ENCODE data around the gene RAE1.
A peak's percentile ranks its signal among the peaks of the same experiment; 100 is the strongest.

Gene RAE1

DNA sequence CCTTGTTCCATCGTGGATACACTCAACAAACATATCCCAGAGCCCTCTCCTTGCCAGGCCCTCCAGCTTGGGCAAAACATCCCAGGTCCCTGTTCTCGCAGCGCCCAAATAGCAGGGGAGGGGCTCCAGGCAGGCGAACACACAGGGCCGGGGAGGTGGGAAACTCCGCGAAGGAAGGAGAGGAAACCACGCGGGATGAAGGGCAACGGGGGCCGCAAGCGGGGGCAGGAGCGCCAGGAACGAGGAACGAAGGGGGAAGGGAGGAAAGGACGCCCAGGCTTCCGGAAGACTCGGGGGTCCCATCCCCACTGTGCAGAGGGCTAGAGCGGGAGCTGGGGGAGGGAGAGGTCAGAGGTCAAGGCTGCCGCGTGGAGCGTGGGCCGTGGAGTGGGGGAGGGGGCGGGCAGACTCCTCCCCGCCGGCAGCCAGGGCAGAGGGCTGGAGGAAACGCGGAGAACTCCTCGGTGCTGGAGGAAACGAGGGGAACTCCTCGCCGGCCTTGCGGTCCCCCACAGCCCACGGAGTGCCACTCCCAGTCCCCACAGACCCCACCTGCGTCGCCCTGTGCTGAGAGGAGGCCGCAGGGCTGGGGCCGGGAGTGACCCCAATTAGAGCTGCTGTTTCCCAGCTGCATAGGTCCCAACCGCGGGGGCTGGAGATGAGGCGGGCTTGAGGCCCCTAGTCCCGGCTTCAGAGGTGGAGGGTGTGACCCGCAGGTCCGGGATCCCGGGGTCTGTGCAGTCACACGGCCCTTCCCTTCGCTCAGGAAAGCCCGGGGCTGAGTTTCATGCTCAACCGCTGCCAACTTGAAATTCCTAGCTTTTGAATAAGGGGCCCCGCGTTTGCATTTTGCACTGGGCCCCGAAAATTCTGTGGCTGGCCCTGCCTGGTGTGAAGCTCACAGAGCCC lies 38.9 kb downstream of the RAE1 start:
- DNase-seq, result peak; percentile 76 to 77

- DNase-seq, result peak; percentile 70 to 75
Observed at GRCh38 chr20:57390604-57391438, 39.8 kb downstream of the RAE1 start, which contains the start of gene RBM38. Gene RBM38, plus strand, starts transcription at chr20:57391396. Its CDS starts 186 bp downstream, at chr20:57391582.

- peak; percentile 30 to 38 for DNase-seq
Observed at GRCh38 chr20:57391439-57392301, 40.6 kb downstream of the RAE1 start.

DNA sequence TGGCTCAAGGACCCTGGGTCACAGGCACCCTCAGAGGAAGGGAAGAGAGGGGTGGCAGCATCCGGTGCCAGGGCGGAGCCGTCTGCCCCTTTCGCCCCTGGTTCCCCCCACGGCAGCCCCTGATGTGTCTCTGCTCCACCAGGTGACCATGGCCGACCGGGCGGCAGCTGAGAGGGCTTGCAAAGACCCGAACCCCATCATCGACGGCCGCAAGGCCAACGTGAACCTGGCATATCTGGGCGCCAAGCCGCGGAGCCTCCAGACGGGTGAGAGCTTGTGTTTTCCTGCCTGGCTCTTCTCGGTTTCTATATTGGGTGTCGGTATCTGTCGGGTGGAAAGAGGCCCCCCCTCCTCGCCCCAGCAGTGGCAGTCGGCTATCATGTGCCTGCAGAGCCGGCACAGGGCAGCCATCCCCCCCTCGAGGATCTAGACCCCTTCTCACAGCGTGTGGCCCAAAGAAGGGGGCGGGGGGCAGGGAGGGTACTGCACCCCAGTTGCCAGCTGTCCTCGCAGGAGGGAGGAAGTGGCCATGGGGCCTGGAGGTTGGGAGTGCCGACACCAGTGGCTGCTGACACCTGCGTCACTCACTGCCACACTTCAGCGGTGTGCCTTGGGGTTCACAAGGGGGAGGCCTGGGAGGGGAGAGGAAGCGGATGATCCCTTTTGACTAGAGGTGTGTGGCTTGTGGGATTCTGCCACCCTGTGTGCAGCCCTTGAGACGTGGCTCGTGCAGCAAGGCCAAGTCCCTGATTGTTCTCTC lies 41.6 kb downstream of the RAE1 start:
- DNase-seq, result peak; percentile 87 to 89

DNA sequence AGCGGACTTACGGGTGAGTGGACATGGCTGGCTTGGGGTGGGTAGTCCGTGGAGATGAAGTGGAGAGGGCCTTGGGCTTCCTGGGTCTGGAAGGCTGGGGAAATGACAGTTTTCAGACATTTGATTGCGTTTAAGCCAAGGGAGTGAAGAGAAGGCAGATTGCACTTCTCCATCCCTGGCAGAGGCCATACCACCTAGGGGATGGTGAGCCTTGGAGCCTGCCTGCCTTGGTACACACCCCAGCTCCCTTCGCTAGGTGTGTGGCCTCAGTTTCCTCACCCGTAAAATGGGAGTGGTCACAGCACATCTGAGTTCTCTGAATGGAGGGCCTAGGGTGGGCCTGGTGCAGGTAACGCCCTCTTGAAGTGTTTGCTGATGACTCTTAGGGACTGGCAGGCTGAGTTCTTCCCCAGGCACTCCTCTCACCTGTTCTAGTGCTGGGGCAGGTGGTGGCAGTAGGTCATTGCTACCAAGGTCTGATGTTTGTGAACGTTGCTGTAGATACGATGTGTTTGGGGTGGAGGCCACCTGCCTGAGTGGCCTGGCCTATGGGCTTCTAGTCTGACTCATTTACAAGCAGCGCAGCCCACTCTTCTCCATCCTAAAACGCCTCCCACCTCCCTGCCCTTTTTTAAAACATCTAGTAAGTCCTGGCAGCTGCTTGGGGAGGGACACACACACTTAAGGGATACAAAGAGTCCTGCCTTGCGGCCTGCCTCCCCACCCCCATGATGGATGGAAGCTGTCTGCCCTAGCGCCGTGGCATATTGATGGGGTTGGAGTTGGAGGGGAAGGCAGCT lies 42.5 kb downstream of the RAE1 start:
- DNase-seq, result peak in 1 of 2 donors; percentile 23

- no peak for DNase-seq
Observed at GRCh38 chr20:57394121-57395082, 43.3 kb downstream of the RAE1 start.

DNA sequence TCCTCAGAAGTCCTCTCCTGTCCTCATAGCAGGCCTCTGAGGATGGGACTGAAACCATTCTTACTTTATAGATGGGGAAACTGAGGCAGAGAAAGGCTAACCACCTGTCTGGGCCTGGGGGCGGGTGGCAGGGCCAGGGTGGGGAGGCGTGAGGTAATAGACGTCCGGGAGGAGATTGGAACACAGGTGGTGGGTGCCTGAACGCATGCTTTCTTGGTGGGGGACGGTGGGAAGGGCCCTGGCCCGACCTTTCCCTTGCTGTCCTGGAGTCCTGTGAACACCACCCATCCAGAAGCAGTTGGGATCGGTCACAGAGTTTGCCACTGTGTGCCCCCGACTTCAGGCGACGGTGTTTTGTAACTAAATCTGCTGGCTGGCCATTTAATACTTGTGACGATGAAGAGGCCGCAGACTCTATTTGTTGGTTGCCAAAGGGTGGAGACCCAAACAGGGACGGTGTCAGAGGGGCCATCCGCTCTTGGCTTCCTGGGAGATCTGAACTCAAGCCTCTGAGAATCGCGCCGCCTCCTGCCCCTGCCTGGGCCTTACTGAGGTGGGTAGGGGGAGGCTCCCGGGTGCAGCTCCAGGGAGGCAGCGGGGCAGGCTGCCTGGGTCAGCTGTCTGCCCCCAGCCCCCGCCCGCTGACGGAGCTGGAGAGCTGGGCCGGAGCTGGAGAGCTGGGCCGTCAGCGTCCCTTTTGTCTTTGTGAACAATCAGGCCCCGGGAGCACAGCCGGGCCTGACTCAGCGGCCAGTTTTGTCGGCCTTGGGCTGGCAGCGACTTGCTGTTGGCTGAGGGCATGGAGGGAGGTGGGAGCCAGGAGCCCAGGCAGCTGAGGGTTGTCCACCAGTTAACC lies 44.3 kb downstream of the RAE1 start:
- DNase-seq, result no peak

GRCh38 chr20:57396212-57396983 lies 45.3 kb downstream of the RAE1 start:
- DNase-seq, result no peak

GRCh38 chr20:57396984-57397692 lies 46.1 kb downstream of the RAE1 start:
- peak in 1 of 2 donors; percentile 30 for DNase-seq

DNA sequence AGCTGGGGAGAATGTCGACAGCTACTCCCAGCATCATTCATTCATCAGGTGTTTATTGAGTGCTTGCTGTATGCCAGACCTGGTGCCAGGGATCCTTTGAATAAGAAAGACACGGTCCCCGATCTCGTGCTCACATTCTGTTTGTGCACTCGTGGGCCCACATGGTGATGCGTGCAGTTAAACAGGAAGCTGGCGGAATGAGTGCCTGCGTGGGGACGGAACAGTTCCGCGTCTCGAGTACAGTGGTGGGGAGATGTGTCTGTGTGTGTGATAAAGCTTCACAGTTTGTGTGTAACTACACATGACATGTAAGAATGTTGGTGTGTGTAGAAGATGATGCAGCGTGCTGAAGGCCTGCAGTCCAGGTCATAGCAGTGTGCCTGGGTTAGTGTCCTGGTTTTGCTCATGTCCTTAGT lies 46.6 kb downstream of the RAE1 start:
- DNase-seq, result peak; percentile 59 to 80

GRCh38 chr20:57398231-57398821 lies 47.3 kb downstream of the RAE1 start:
- DNase-seq, result peak; percentile 91 to 95

GRCh38 chr20:57398901-57399535 lies 48.0 kb downstream of the RAE1 start:
- DNase-seq, result no peak

- peak; percentile 43 to 56 for DNase-seq
Observed at GRCh38 chr20:57399587-57400155, 48.6 kb downstream of the RAE1 start.

- DNase-seq, result no peak
Observed at GRCh38 chr20:57400231-57400701, 49.2 kb downstream of the RAE1 start.

GRCh38 chr20:57400821-57401564 lies 49.9 kb downstream of the RAE1 start:
- DNase-seq, result peak in 1 of 2 donors; percentile 85

Data from CD4-positive, alpha-beta T cell treated with Interleukin-1 beta for 1 hour (primary cell).